Measurements from ENCODE around the gene IGSF9. TPM values are rescaled to one million over a fixed set of nuclear protein-coding genes. Genes with fewer than 3 reads are reported as not detected.

IGSF9 gene
- total and polyA plus RNA-seq, 2 experiments from 2014 or later, result 10.3 to 27.6 TPM

DNA sequence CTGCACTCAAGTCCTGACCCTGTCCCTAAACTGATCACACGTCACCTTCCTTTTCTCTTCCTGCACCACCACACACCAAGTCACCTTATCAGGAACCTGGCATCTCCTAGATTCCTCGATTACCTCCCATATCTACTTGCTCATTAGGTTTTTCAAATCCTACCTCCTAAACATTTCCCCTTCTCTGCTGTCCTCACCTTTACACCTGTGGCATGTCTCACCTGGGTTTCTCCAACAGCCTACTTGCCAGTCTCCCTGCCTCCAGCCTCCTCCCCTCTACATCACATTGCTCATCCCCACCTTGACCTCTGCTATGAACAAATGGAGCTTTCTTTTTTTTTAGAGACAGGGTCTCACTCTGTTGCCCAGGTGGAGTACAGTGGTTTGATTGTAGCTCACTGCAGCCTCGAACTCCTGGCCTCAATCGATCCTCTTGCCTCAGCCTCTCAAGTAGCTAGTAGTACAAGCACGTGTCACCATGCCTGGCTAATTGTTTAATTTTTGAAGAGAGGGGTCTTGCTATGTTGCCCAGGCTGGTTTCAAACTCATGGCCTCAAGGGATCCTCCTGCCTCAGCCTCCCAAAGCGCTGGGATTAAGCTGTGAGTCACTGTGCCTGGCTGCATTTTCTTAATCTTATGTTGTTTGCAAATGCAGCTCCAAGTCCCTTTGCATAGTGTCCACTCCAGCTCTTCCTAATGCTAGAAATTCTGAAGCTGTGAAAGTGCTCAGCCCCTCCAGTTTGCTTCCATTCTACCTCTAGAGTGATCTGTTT is 6.3 kb downstream of the IGSF9 start (continued):
- TF ChIP-seq, protein P1, sequence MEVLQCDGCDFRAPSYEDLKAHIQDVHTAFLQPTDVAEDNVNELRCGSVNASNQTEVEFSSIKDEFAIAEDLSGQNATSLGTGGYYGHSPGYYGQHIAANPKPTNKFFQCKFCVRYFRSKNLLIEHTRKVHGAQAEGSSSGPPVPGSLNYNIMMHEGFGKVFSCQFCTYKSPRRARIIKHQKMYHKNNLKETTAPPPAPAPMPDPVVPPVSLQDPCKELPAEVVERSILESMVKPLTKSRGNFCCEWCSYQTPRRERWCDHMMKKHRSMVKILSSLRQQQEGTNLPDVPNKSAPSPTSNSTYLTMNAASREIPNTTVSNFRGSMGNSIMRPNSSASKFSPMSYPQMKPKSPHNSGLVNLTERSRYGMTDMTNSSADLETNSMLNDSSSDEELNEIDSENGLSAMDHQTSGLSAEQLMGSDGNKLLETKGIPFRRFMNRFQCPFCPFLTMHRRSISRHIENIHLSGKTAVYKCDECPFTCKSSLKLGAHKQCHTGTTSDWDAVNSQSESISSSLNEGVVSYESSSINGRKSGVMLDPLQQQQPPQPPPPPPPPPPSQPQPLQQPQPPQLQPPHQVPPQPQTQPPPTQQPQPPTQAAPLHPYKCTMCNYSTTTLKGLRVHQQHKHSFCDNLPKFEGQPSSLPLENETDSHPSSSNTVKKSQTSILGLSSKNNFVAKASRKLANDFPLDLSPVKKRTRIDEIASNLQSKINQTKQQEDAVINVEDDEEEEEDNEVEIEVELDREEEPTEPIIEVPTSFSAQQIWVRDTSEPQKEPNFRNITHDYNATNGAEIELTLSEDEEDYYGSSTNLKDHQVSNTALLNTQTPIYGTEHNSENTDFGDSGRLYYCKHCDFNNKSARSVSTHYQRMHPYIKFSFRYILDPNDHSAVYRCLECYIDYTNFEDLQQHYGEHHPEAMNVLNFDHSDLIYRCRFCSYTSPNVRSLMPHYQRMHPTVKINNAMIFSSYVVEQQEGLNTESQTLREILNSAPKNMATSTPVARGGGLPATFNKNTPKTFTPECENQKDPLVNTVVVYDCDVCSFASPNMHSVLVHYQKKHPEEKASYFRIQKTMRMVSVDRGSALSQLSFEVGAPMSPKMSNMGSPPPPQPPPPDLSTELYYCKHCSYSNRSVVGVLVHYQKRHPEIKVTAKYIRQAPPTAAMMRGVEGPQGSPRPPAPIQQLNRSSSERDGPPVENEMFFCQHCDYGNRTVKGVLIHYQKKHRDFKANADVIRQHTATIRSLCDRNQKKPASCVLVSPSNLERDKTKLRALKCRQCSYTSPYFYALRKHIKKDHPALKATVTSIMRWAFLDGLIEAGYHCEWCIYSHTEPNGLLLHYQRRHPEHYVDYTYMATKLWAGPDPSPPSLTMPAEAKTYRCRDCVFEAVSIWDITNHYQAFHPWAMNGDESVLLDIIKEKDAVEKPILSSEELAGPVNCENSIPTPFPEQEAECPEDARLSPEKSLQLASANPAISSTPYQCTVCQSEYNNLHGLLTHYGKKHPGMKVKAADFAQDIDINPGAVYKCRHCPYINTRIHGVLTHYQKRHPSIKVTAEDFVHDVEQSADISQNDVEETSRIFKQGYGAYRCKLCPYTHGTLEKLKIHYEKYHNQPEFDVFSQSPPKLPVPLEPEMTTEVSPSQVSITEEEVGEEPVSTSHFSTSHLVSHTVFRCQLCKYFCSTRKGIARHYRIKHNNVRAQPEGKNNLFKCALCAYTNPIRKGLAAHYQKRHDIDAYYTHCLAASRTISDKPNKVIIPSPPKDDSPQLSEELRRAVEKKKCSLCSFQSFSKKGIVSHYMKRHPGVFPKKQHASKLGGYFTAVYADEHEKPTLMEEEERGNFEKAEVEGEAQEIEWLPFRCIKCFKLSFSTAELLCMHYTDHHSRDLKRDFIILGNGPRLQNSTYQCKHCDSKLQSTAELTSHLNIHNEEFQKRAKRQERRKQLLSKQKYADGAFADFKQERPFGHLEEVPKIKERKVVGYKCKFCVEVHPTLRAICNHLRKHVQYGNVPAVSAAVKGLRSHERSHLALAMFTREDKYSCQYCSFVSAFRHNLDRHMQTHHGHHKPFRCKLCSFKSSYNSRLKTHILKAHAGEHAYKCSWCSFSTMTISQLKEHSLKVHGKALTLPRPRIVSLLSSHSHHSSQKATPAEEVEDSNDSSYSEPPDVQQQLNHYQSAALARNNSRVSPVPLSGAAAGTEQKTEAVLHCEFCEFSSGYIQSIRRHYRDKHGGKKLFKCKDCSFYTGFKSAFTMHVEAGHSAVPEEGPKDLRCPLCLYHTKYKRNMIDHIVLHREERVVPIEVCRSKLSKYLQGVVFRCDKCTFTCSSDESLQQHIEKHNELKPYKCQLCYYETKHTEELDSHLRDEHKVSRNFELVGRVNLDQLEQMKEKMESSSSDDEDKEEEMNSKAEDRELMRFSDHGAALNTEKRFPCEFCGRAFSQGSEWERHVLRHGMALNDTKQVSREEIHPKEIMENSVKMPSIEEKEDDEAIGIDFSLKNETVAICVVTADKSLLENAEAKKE (CRISPR knock-in tag; IDR thresholded peaks at IDR 0.05), result no peak

DNA sequence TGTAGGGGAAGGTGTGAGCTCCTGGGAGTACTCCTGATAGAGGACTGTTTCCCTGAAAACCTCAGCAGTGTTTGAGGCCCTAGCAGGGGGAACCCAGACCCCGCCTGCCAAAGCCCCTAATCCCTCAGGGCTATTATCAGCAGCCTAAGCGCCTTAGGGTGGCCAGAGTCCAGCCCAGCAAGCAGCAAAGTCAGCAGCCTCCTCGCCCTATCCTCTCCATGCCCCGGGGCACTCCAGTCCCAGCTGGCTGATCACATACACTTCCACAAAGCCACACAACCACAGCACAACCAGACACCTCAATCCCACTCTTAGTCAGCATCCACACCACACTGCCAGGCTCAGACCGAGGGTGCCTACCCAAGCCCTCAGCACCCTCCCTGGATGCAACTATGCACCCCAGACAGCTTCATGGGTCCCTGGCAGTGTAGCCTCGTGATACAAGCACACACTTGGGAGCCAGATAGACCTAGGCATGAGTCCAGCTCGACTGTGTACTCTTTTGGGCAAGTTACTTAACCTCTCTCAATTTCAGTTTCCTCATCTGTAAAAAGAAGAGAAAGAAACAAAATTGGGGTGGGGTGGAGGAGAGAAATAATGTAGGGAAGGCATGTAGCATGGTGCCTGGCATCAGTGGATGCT is 7.1 kb downstream of the IGSF9 start:
- Mint-ChIP-seq H3K4me1 (peaks cover 37% of the 10 kb centered on the region), H3K9me3 (no peaks in the 10 kb centered on the region), H3K27me3 (ENCODE audit: insufficient read depth, low read depth, poor library complexity) (peaks cover 18% of the 10 kb centered on the region), H3K36me3 (ENCODE audit: low read depth) (peaks cover 43% of the 10 kb centered on the region), H3K27ac (no peak overlapping the region), H3K4me3 (no peak overlapping the region)
- Histone ChIP-seq H3K4me1 (ENCODE audit: insufficient read depth) (peaks cover 19% of the 10 kb centered on the region), H3K79me2 (replicated peaks; ENCODE audit: insufficient read depth) (no peaks in the 10 kb centered on the region), H3K36me3 (ENCODE audit: insufficient read depth) (0 out of 2 replicates have a peak, but pooled peaks cover 12% of the 10 kb centered on the region), H3K4me2 (no peak overlapping the region), H3K4me3 (no peak overlapping the region), H3K27me3 (ENCODE audit: insufficient read depth) (no peaks in the 10 kb centered on the region), H3F3A (replicated peaks; ENCODE audit: low read depth) (no peaks in the 10 kb centered on the region), H3K9me2 (ENCODE audit: insufficient read depth) (no peaks in the 10 kb centered on the region), H3K27ac (ENCODE audit: low read depth) (no peak overlapping the region), H4K20me1 (replicated peaks; ENCODE audit: insufficient read depth) (peaks cover 4% of the 10 kb centered on the region; the same call in 1 of the 2 replicates), H2AFZ (no peak overlapping the region)
- no peak for DNase-seq (ENCODE audit: low spot score)
- ATAC-seq, result no peak
- no peak for TF ChIP-seq POLR2AphosphoS5 (IDR thresholded peaks at IDR 0.05; ENCODE audit: low read depth)
- TF ChIP-seq, protein P2, sequence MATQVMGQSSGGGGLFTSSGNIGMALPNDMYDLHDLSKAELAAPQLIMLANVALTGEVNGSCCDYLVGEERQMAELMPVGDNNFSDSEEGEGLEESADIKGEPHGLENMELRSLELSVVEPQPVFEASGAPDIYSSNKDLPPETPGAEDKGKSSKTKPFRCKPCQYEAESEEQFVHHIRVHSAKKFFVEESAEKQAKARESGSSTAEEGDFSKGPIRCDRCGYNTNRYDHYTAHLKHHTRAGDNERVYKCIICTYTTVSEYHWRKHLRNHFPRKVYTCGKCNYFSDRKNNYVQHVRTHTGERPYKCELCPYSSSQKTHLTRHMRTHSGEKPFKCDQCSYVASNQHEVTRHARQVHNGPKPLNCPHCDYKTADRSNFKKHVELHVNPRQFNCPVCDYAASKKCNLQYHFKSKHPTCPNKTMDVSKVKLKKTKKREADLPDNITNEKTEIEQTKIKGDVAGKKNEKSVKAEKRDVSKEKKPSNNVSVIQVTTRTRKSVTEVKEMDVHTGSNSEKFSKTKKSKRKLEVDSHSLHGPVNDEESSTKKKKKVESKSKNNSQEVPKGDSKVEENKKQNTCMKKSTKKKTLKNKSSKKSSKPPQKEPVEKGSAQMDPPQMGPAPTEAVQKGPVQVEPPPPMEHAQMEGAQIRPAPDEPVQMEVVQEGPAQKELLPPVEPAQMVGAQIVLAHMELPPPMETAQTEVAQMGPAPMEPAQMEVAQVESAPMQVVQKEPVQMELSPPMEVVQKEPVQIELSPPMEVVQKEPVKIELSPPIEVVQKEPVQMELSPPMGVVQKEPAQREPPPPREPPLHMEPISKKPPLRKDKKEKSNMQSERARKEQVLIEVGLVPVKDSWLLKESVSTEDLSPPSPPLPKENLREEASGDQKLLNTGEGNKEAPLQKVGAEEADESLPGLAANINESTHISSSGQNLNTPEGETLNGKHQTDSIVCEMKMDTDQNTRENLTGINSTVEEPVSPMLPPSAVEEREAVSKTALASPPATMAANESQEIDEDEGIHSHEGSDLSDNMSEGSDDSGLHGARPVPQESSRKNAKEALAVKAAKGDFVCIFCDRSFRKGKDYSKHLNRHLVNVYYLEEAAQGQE (IDR thresholded peaks at IDR 0.05; ENCODE audit: unreplicated experiment), result no peak
- TF ChIP-seq, protein P1 (CRISPR knock-in tag; IDR thresholded peaks at IDR 0.05), result no peak
